ENCODE results near the gene LCLAT1. TPM values are rescaled to one million over a fixed set of nuclear protein-coding genes. Genes with fewer than 3 reads are reported as not detected.

LCLAT1 gene
- total and polyA plus RNA-seq, 2 of the 4 experiments (the other 2 are of a cell fraction), result 7.5 to 11.5 TPM

GRCh38 chr2:30590407-30590806 is 143.4 kb downstream of the LCLAT1 start:
- TF ChIP-seq MXI1 (IDR thresholded peaks at IDR 0.05; ENCODE audit: borderline replicate concordance, low read depth, low read length) (no peak), FOS (IDR thresholded peaks at IDR 0.05; ENCODE audit: low read depth, low read length) (no peak)
- BruUV-seq (replicated peaks), result no TSS peak
- POLR2A ChIA-PET (ENCODE audit: unreplicated experiment), result no interaction called here

More at GRCh38 chr2:30590407-30590806, 143.4 kb downstream of the LCLAT1 start:
- Histone ChIP-seq H3K14ac (replicated peaks; ENCODE audit: low read depth, low read length) (no peak overlapping the region), H3K4me3 (ENCODE audit: insufficient read depth, low read depth, low read length) (no peak overlapping the region), H2BK5ac (ENCODE audit: low read depth, low read length, poor library complexity, severe bottlenecking) (no peak overlapping the region), H3K4me2 (ENCODE audit: low read depth, low read length) (no peak overlapping the region), H3K56ac (ENCODE audit: extremely low read depth, insufficient read depth, low read length) (no peak overlapping the region), H3K27ac (ENCODE audit: insufficient read depth, low read length) (no peak overlapping the region), H2AFZ (replicated peaks; ENCODE audit: low read length, poor library complexity) (no peak overlapping the region), H2AK5ac (ENCODE audit: low read depth, low read length) (no peak overlapping the region), H3K9ac (ENCODE audit: low read depth, low read length) (no peak overlapping the region), H3K9me1 (ENCODE audit: insufficient read depth, low read length) (no peaks in the 10 kb centered on the region), H2BK20ac (ENCODE audit: low read depth, low read length) (no peak overlapping the region), H2BK120ac (ENCODE audit: low read depth, low read length) (no peak overlapping the region), H4K20me1 (ENCODE audit: insufficient read depth, low read length) (no peaks in the 10 kb centered on the region), H3K23ac (ENCODE audit: low read depth, low read length) (no peak overlapping the region), H3K4me1 (ENCODE audit: control insufficient read depth, insufficient read depth, low read length) (peaks cover 4% of the 10 kb centered on the region; the same call in 1 of the 2 replicates), H2AK9ac (replicated peaks; ENCODE audit: low read depth, low read length, poor library complexity) (no peak overlapping the region), H2BK15ac (ENCODE audit: low read depth, low read length) (no peak overlapping the region), H4K5ac (ENCODE audit: low read depth, low read length) (no peak overlapping the region), H3K79me1 (ENCODE audit: low read depth in 1 of 2, low read length in 2 of 2) (peaks cover 9 to 12% of the 10 kb centered on the region in 2 experiments; a peak in 3 of 4 replicates), H3K9me3 (ENCODE audit: control insufficient read depth, insufficient read depth, low read length) (no peaks in the 10 kb centered on the region), H3K18ac (ENCODE audit: low read depth, low read length) (no peak overlapping the region), H3K36me3 (ENCODE audit: control insufficient read depth, insufficient read depth, low read length) (no peaks in the 10 kb centered on the region), H3K4ac (ENCODE audit: low read depth, low read length) (no peak overlapping the region), H3K27me3 (ENCODE audit: control insufficient read depth, insufficient read depth, low read length) (no peaks in the 10 kb centered on the region), H4K91ac (ENCODE audit: insufficient read depth, low read depth, low read length) (no peak overlapping the region), H4K8ac (ENCODE audit: low read depth in 2 of 2, low read length in 2 of 2) (no peak overlapping the region)
- WGBS, 2 experiments (ENCODE audit: extremely low coverage in 2 of 2, insufficient read length in 1 of 2), result no CpG with 5 or more reads among the region's 1 CpG
- in situ Hi-C loops (cut with MboI; ENCODE audit: low sequenced_read_pairs) (no loop called here), intact Hi-C loops (cut with micrococcal nuclease) (no loop called here), dilution Hi-C loops (cut with HindIII; ENCODE audit: low sequenced_read_pairs, unreplicated experiment) (no loop called here)
- ATAC-seq (ENCODE audit: low read depth) (no peak), DNase-seq (no peak)
- CTCF ChIA-PET, result no interaction called here
